HTR-8/SVneo (cell line): ENCODE measurements around the gene SMPD3.

Experiments used
- DNase-seq: peaks from one replicate; pipeline ENCODE4 v3.0.0; 2011; ENCODE audit warnings: low spot score, mixed read lengths; ENCODE audit not compliant: insufficient read length
- FAIRE-seq: peaks from 2 replicates; lab custom pipeline; 2011; peaks lifted over from hg19 to GRCh38; lab: Jason Lieb, UNC

The SMPD3 gene

GRCh38 chr16:68473358-68474070, 25.2 kb upstream of the SMPD3 start:
- FAIRE-seq (peak; percentile 52), DNase-seq (no peak)

GRCh38 chr16:68472581-68472980, 24.3 kb upstream of the SMPD3 start:
- DNase-seq (no peak), FAIRE-seq (no peak)

- no peak for FAIRE-seq
- no peak for DNase-seq
Measured at GRCh38 chr16:68470461-68471150, 22.3 kb upstream of the SMPD3 start.

- DNase-seq = no peak
- FAIRE-seq = peak; percentile 58
Measured at GRCh38 chr16:68469796-68470460, 21.6 kb upstream of the SMPD3 start.

GRCh38 chr16:68468842-68469241, 20.5 kb upstream of the SMPD3 start:
- no peak for FAIRE-seq

GRCh38 chr16:68466174-68466573, 17.9 kb upstream of the SMPD3 start:
- no peak for DNase-seq
- no peak for FAIRE-seq

More at GRCh38 chr16:68468842-68469241, 20.5 kb upstream of the SMPD3 start:
- no peak for DNase-seq

GRCh38 chr16:68463904-68464303, 15.6 kb upstream of the SMPD3 start:
- no peak for DNase-seq
- FAIRE-seq = no peak

- DNase-seq (no peak), FAIRE-seq (no peak)
Measured at GRCh38 chr16:68460067-68460466, 11.8 kb upstream of the SMPD3 start.

GRCh38 chr16:68459457-68459856, 11.1 kb upstream of the SMPD3 start:
- DNase-seq = no peak
- FAIRE-seq = no peak

GRCh38 chr16:68458551-68458950, 10.2 kb upstream of the SMPD3 start:
- FAIRE-seq (no peak), DNase-seq (no peak)

GRCh38 chr16:68458101-68458500, 9.8 kb upstream of the SMPD3 start:
- FAIRE-seq = no peak
- DNase-seq = no peak

GRCh38 chr16:68455631-68456030, 7.3 kb upstream of the SMPD3 start:
- DNase-seq = no peak
- FAIRE-seq = no peak

GRCh38 chr16:68454920-68455435, 6.7 kb upstream of the SMPD3 start:
- DNase-seq = no peak
- no peak for FAIRE-seq

- FAIRE-seq = peak; percentile 54
Measured at GRCh38 chr16:68453816-68454215, 5.5 kb upstream of the SMPD3 start.

GRCh38 chr16:68452176-68452575, 3.9 kb upstream of the SMPD3 start:
- peak; percentile 51 for DNase-seq
- FAIRE-seq = no peak

More at GRCh38 chr16:68453816-68454215, 5.5 kb upstream of the SMPD3 start:
- DNase-seq = no peak

GRCh38 chr16:68451676-68452075, 3.4 kb upstream of the SMPD3 start:
- no peak for FAIRE-seq

GRCh38 chr16:68450741-68451255, 2.5 kb upstream of the SMPD3 start:
- DNase-seq (no peak), FAIRE-seq (peak; percentile 91)

More at GRCh38 chr16:68451676-68452075, 3.4 kb upstream of the SMPD3 start:
- no peak for DNase-seq

- no peak for DNase-seq
Measured at GRCh38 chr16:68447653-68448359, 502 bp downstream of the SMPD3 start.

GRCh38 chr16:68446681-68447652, 1.3 kb downstream of the SMPD3 start:
- no peak for FAIRE-seq

More at GRCh38 chr16:68447653-68448359, 502 bp downstream of the SMPD3 start:
- no peak for FAIRE-seq

More at GRCh38 chr16:68446681-68447652, 1.3 kb downstream of the SMPD3 start:
- no peak for DNase-seq
